Stomach (tissue), 4 donors: ENCODE data around the gene MRPL43.

ENCODE experiments used
- EP300 ChIP-seq: sonication (generic); formaldehyde crosslinking; IDR thresholded peaks from one replicate; pipeline ENCODE4 v1.6.1; 2017; ENCODE audit warnings: antibody characterized with exemption
- POLR2A ChIP-seq, 4 donors: fragments of 450-650 bp; IDR thresholded peaks; one replicate each; pipeline ENCODE4 v1.6.1; 2016; ENCODE audit warnings: antibody characterized with exemption in 4 of 4, control low read depth in 2 of 4, mild to moderate bottlenecking in 1 of 4, moderate library complexity in 1 of 4
- TF ChIP-seq, protein P1 (sequence below), 7 experiments: fragments of 450-650 bp in 4 of 7; fragments of 200-600 bp in 3 of 7; sonication (generic) in 3 of 7; IDR thresholded peaks; one replicate each; pipeline ENCODE4 v1.5.1; 2016 to 2019; ENCODE audit warnings: antibody characterized with exemption in 7 of 7, control low read depth in 2 of 7, mild to moderate bottlenecking in 1 of 7

DNA sequence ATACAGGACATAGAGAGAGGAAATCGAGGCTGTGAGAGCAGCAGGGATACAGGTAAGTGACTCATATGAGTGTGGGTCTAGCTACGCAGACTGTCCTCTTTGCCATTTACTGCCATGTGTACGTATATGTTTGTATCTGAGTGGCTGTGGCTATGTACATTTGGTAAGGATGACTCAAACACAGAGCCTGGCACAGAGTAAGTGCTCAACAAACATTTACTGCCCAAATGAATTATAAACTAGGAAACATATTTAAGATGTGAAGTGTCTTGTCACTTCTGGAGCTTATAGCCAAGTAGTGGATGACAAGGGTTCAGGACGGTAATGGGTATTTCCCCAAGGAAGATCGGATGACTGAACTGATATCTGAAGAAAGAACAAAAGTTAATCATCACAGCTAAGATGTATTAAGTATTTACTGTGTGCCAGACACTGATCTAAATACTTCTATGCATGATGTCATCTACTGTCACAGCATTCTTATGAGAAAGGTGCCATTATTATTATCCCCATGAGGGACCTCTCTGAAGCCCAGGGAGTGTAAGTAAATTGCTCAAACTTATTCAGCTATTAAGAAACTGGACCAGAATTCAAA, 6.0 kb downstream of the MRPL43 start:
- TF ChIP-seq POLR2A (IDR thresholded peaks at IDR 0.05) (no peak), EP300 (no peak)
- TF ChIP-seq, protein P1, sequence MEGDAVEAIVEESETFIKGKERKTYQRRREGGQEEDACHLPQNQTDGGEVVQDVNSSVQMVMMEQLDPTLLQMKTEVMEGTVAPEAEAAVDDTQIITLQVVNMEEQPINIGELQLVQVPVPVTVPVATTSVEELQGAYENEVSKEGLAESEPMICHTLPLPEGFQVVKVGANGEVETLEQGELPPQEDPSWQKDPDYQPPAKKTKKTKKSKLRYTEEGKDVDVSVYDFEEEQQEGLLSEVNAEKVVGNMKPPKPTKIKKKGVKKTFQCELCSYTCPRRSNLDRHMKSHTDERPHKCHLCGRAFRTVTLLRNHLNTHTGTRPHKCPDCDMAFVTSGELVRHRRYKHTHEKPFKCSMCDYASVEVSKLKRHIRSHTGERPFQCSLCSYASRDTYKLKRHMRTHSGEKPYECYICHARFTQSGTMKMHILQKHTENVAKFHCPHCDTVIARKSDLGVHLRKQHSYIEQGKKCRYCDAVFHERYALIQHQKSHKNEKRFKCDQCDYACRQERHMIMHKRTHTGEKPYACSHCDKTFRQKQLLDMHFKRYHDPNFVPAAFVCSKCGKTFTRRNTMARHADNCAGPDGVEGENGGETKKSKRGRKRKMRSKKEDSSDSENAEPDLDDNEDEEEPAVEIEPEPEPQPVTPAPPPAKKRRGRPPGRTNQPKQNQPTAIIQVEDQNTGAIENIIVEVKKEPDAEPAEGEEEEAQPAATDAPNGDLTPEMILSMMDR (IDR thresholded peaks at IDR 0.05) = no peak
